NCI-H2107 treated with DMSO at 0.1 percent for 48 hours (cell line): ENCODE results near the gene PLOD3.
"Not testable (repeated sequence)": the region's sequence is repeated elsewhere in the genome, so short reads cannot be mapped to it uniquely, and the experiment has no call there.

Experiments
- DNase-seq: peaks from one replicate; lab custom pipeline; 2025; ENCODE audit not compliant: unreplicated experiment; lab: John Stamatoyannopoulos, UW

The PLOD3 gene, protein sequence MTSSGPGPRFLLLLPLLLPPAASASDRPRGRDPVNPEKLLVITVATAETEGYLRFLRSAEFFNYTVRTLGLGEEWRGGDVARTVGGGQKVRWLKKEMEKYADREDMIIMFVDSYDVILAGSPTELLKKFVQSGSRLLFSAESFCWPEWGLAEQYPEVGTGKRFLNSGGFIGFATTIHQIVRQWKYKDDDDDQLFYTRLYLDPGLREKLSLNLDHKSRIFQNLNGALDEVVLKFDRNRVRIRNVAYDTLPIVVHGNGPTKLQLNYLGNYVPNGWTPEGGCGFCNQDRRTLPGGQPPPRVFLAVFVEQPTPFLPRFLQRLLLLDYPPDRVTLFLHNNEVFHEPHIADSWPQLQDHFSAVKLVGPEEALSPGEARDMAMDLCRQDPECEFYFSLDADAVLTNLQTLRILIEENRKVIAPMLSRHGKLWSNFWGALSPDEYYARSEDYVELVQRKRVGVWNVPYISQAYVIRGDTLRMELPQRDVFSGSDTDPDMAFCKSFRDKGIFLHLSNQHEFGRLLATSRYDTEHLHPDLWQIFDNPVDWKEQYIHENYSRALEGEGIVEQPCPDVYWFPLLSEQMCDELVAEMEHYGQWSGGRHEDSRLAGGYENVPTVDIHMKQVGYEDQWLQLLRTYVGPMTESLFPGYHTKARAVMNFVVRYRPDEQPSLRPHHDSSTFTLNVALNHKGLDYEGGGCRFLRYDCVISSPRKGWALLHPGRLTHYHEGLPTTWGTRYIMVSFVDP

DNA sequence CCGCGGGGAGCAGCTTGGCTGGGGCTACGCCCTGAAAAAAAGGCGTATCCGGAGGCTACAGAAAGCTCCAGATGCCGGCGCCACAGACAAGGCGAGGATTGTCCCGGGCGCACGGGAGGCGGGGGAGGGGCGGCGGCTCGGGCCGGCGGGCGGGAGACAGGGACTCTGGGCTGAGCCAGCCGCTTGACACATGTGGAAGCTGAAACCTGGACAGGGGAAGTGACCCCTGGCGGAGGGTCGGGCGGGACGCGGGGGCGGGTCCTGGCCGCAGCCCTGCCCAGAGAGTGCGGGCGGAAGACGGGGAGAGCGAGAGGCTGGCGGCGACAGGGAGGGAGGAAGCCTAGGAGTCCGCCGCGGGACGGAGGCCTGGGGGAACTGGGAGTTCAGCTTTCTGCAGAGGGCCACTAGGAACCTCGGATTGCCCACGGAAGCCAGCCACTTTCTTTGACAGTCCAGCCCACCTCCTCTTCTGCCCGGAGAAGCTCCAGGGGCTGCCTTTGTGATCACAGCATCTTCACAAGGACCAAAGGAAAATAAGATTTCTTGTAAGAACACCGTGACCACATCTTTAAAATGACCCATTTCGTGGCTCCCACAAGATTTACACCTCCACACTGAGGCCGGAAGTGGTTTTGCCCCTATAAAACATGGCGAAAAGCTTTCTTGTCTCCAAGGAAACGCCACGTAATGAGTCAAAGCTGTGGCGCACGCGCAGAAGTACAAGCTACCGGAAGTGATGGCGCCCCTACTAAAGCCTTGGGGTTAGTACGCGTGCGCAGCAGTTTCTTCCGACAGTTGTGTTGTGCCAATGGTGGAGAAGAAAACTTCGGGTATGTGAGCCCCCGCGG is at the start of gene PLOD3, which contains the start of gene ZNHIT1:
Gene PLOD3, minus strand, starts transcription at position 194 of the 848 bp plus-strand sequence. CDS start 307 bp downstream, outside the sequence.
Gene ZNHIT1, plus strand, starts transcription at position 778 of the 848 bp plus-strand sequence. Its CDS starts 31 bp downstream, at position 809.
- peak; percentile 98 for DNase-seq

DNA sequence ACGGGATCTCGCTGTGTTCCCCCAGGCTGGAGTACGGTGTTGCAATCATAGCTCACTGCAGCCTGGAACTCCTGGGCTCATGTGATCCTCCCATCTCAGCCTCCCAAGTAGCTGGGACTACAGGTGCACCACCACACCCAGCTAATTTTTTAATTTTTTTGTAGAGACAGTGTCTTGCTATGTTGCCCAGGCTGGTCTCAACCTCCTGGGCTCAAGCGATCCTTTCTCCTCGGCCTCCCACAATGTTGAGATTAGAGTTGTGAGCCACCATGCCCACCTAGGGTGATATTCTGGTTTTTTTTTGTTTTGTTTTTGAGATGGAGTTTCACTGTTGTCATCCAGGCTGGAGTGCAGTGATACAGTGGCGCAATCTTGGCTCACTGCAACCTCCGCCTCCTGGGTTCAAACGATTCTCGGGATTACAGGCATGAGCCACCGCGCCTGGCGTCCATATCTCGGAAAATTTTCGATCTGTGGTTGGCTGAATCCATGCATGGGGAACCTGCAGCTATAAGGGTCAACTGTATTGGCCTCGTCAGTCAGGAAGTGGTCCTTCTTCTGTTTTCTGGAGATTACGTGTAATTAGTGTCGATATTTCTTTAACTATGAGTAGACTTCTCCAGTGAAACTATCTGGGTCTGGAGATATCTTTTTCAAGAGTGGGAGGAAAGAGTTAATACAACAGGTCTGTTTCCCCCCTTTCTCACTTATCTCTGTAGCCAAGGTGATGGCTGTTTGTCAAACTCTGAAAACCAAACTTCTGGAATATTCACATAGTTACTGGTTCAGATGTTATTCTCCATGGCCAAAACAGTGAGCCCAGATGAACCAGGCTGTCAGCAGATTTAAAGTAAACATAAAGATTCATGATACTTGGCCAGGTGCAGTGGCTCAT is 48.5 kb upstream of the PLOD3 start:
- no peak for DNase-seq

DNA sequence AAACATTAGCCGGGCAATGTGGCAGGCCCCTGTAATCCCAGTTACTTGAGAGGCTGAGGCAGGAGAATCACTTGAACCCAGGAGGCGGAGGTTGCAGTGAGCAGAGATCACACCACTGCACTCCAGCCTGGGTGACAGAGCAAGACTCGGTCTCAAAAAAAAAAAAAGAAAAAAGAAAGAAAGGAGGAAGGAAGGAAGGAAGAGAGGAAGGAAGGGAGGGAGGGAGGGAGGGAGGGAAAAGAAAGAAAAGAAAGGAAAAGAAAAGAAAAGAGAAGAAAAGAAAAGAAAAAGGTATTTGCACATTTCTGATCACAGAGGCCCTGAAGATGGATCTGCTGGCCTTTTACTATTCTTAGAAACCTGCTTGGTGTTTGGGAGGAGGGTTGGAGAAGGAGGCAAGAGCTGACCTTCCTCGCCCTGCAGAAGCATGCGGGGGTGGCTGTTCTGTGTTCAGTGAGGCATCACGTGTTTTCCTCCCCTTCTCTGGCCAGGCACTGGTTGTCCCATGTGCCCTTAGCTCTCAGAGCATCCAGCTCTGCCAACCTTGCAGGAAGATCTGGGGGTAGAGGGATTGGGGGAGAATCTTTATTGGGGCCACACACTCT is 46.8 kb upstream of the PLOD3 start:
- not testable (repeated sequence) for DNase-seq

DNA sequence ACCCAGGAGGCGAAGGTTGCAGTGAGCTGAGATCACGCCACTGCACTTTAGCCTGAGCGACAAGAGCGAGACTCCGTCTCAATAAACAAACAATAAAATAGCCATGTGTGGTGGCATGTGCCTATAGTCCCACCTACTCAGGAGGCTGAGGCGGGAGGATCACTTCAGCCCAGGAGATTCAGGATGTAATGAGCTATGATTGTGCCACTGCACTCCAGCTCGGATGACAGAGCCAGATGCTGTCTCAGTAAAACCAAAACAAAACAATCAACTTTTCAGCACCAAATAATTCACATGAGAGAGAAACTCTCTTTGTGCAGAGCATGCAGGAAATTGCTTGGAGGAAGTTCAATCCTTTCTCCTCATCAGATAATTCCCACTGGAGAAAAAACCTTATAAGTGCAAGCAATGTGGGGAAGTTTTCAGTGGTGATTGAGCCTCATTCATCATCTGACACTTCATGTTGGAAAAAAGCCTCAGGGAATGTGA is 40.9 kb upstream of the PLOD3 start:
- DNase-seq: no peak

DNA sequence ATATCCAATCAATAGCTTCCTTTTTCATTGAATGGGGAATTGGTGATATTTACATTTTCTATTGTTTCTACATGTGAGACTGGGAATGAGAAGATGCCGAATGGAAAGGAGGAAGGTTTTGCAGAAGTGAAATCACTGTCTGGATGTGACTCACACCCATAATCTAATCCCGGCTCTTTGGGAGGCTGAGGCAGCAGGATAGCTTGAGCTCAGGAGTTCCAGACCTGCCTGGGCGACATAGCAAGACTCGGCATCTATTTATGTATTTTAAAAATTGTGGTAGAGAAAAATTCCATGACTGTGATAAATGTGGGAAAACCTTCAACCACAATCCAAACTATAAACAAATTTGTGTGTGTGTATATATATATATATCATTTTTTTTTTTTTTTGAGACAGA is 38.4 kb upstream of the PLOD3 start:
- no peak for DNase-seq

DNA sequence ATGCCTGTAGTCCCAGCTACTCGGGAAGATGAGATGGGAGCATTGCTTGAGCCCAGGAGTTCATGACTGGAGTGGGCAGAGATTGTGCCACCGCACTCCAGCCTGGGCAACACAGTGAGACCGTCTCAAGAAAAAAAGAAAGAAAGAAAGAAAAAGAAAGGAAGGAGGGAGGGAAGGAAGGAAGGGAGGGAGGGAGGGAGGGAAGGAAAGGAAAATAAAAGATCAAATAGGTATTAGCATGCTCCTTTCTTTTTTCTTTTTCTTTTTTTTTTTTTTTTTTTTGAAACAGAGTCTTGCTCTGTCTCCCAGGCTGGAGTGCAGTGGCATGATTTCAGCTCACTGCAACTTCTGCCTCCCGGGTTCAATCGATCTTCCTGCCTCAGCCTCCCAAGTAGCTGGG is 35.8 kb upstream of the PLOD3 start:
- not testable (repeated sequence) for DNase-seq

DNA sequence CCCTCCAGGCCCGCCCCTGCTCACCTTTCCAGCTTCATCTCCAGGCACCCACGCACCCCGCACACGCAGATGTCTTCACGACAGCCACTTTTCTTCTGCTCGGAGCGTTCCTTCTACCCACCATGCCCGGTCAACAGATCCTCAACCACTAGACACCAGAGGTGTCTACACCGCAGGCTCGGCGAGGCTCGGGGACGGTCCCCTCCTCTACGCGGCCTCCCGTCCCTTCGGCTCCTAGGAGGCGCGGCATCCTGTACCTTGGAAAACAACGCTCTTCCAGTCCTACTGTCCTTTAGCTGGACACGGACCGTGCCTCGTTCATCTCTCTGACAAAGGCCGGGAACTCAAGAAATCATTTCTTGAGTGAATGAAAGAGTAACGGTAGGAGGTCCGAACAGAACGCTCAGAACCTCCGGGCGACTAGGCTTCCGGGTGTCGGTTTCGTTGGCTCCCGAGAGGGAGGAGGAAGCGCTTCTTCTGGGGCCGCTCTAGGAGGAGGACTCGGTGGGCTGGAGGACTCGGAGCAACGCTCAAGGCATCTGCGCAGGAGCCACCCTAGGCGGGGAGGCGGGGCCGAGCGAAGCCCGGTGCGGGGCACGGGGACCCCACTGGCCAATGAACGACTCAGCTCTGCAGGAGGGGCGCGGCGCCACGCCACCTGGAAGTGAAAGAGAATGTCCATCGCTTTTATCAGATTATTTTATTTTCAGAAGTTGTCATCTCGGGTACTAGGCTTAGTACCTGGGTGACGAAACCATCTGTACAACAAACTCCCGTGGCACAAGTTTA is 34.7 kb upstream of the PLOD3 start:
- DNase-seq: peak; percentile 92

DNA sequence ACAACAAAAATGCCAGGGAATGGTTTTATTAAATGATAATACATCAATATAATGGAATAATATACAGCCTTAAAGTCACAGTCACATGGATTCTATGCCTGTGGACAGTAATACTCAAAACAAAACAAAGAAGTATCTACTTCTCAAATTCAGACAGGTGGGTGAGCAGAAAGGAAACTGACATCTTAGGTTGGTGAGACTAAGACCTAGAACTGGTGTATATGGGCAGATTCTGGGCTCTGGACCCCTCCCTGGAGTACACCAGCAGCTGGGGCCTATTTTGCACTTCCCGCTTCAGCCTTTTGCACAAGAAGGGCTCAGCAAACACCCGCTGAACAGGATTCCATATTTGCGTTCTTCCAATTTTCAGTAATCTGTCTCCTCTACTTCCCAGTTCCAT is 32.9 kb upstream of the PLOD3 start:
- no peak for DNase-seq

DNA sequence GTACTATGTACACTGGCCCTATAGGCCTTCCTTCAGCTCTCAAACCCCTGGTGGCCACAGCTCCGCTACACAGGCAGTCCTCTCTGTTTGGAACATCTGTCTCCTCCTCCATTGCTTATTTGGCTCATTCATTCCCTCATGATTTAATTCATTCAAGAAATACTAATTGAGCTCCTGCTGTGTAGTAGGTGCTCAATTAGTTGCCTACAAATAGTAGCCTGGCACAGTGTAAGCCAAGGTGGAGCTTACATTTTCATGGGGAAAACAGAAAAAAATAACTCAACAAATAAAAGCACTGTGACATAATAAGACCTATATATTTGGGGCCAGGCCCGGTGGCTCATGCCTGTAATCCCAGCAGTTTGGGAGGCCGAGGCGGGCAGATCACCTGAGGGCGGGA is 30.9 kb upstream of the PLOD3 start:
- no peak for DNase-seq

DNA sequence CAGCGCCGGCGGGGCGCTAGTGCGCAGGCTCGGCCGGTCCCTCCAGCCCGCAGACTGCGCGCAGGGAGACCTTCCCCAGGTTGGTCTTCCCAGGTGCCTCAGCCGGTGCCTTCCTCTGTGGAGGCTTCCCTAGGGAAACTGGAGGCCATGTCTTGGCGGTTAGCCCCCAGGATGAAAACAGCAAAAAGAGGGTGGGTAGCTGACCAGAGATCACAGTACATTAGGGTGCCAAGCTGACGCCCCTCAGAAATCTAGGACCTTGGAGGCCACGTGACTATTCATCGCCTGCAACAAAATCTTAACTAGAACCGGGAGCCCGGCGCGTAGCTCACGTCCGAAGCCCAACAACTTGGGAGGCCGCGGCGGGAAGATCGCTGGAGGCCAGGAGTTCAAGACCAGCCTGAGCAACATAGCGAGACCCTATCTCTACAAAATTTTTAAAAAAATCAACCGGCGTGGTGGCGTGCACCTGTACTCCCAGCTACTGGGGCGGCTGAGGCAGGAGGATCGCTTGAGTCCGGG is 27.8 kb upstream of the PLOD3 start:
- no peak for DNase-seq

DNA sequence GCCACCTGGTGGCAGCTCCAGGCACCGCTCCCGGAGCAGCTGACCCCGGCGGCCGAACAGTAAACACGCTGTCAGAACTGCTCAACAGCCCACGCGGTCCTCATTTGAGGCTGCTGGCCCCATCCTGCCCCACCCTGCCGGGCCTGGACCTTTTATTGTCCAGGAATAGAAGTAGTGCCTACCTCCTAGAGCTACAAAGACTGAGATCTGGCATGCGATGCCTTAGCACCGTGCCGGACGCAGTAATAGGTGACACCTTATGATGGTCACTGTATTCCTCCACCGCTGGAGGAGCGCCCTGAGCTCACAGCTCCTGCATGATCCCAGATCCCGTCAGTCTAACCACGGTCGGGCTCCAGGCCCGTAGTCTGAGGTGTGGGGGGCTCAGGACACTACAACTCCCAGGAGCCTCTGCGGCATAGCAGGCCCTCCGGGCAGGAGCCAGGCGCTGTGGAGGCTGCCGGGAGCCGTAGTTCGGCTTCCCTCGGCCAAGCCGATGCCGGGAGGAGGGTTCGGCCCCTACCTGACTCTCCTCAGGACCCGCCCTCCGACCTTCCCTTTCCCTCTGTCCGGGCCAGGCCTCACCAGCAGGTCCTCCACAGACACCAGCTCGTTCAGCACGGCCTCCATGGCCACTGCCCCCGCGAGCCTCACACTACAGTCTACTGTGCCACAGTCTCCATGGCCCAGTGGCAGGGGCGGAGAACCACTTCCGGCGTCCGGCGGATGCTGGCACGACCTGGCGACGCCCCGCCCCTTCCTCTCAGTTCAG is 27.2 kb upstream of the PLOD3 start, which contains the start of gene FIS1:
Gene FIS1, minus strand, starts transcription at position 707 of the 772 bp plus-strand sequence. Its CDS starts 77 bp downstream, at position 630.
- DNase-seq: peak; percentile 87

DNA sequence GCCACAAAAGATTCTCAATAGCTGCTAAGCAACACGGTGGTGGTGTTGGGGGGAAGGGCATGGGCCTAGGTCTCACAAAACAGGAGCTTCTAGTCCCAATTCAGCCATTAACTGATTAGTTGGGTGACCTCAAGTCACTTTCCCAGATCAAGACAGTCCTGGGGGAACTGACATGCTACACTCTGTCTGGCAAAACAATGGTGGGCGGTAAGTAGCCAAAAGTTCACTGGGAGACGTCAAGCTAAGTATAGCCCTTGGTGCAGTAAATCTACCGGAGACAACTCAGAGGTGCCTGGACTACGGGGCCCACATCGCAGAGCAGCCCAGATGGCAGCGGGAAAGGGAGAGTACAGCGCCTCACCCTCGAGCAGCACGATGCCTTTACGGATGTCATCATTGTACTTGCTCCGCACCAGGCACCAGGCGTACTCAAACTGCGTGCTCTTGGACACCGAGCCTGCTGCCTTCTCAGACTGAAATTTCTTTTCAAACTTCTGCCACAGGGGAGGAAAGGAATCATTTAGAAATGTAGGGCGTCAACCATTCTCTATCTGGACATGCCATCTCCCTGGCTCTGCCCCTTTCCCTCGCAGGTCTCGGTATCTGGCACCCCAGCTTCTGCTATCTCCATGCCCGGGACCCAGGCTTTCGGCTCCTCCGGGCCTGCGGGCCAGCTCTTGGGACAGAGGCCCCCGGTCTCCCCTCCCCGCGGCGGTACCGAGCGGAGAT is 26.4 kb upstream of the PLOD3 start:
- no peak for DNase-seq

DNA sequence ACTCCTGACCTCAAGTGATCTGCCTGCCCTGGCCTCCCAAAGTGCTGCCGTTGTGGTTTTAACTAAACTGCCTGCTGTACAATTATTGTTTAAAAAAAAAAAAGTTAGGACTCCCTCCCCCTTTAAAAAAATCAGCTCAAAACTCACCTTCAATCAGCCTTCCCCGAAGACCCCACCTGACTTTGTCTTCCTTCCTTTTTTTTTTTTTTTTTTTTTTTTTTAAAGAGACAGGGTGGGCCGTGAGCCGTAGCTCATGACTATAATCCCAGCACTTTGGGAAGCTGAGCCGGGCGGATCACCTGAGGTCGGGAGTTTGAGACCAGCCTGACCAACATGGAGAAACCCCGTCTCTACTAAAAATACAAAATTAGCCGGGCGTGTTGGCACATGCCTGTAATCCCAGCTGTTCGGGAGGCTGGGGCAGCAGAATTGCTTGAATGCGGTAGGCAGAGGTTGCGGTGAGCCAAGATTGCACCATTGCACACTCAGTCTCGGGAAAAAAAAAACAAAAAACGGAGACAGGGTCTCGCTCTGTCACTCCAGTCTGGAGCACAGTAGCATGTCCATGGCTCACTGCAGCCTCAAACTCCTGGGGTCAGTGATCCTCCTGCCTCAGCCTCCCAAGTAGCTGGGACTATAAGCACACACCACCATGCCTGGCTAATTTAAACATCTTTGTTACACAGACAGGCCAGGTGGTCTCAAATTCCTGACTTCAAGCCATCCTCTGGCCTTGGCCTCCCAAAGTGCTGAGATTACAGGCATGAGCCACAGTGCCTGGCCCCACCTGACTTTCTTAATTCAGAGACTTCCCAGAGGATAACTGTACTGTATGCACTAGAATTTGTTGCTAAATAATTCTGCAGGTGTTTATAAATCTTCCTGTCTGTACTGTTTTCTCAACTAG is 24.3 kb upstream of the PLOD3 start:
- no peak for DNase-seq

DNA sequence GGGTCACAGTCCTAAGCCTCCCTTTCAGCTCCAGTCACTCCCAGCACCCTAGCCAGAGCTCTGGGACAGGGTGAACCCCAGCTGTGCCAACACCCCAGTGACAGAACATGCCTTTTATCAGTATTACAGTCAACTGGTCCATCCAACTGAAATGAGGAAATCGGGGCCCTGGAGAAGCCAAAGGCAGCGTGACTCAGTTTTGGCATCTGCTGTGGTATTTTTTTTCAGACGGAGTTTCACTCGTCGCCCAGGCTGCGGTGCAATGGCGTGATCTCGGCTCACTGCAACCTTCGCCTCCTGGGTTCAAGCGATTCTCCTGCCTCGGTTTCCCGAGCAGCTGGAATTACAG is 23.6 kb upstream of the PLOD3 start:
- no peak for DNase-seq

DNA sequence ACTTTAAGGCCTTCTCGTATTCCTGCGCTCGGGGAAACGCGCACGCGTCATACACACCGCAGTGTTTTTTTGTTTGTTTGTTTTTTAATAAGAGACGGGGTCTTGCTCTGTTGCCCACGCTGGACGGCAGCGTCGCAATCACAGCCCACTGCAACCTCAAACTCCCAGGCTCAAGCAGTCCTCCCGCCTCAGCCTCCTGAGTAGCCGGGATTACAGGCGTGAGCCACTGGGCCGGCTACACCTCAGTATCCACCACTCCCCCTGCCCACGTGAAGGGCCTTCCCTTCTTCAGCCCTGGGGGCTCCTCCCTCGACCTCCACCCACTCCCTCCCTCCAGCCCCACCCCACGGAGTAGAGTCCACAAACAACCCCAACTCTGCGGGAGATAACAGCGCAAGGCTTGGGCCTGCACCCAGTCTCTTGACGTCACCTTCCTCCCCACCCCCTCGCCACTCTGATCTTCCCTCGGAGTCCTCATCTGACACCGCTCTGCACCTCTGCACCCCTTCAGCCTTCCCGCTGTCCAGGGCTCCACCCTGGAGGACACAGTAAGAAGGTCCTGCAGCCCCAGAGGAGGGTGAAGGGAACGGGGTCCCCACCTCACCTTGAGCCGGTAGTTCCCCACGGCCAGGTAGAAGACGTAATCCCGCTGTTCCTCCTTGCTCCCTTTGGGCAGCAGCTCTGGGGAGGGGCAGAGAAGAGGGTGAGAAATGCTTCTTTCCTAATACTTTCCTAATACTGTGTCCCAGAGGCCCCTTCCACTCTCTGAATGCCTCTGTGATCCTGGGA is 23.0 kb upstream of the PLOD3 start:
- DNase-seq: no peak

DNA sequence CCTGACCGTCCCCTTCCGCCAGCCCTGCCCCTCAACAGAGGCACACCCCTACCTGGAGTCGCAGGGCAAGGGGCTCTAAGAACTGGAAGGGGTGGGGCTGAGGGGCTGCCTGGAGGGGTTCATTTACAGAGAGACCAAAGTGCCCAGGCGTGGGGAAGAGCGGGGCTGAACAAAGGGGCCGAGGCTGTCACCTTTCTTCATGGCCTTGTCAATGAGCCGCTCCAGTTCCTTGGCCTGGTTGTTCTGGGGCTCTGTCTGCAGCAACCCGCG is 22.5 kb upstream of the PLOD3 start:
- DNase-seq: no peak
